Kidney (tissue), 14 donors: ENCODE results near the gene OR2S2. TPM values are rescaled to one million over a fixed set of nuclear protein-coding genes. Genes with fewer than 3 reads are reported as not detected.

Source experiments
- DNase-seq, 5 donors: peaks; one replicate each; pipeline ENCODE4 v3.0.0-alpha.2; 2013 to 2020
- FAIRE-seq: peaks from 2 replicates; lab custom pipeline; 2012; peaks lifted over from hg19 to GRCh38; lab: Jason Lieb, UNC
- H3K27ac ChIP-seq, 2 donors: one replicate each; pipeline ENCODE4 v1.7.0; 2013; ENCODE audit warnings: low read depth in 2 of 2, low read length in 2 of 2, inconsistent platforms in 1 of 2
- H3K27me3 ChIP-seq: one replicate; pipeline ENCODE4 v1.7.1; 2013; ENCODE audit warnings: low read length, inconsistent platforms; ENCODE audit not compliant: control insufficient read depth, insufficient read depth
- H3K36me3 ChIP-seq, 3 donors: one replicate each; pipeline versions ENCODE4 v1.7.0 to v1.7.1; 2013; ENCODE audit warnings: low read length in 3 of 3, control low read depth in 1 of 3, inconsistent platforms in 1 of 3; ENCODE audit not compliant: insufficient read depth in 3 of 3, control insufficient read depth in 2 of 3
- H3K4me1 ChIP-seq, 3 donors: one replicate each; pipeline versions ENCODE4 v1.7.0 to v1.7.1; 2013; ENCODE audit warnings: low read length in 3 of 3, inconsistent platforms in 1 of 3, low read depth in 1 of 3; ENCODE audit not compliant: control insufficient read depth in 2 of 3, insufficient read depth in 2 of 3
- H3K4me3 ChIP-seq, 3 donors: one replicate each; pipeline versions ENCODE4 v1.7.0 to v1.8.1; 2013; ENCODE audit warnings: low read length in 3 of 3, control low read depth in 1 of 3, inconsistent platforms in 1 of 3
- H3K9ac ChIP-seq, 3 donors: one replicate each; pipeline versions ENCODE4 v1.7.0 to v1.7.1; 2013; ENCODE audit warnings: low read length in 3 of 3, control low read depth in 1 of 3, inconsistent platforms in 1 of 3
- H3K9me3 ChIP-seq, 3 donors: one replicate each; pipeline versions ENCODE4 v1.7.0 to v1.7.1; 2013; ENCODE audit warnings: low read length in 3 of 3, control low read depth in 1 of 3, inconsistent platforms in 1 of 3; ENCODE audit not compliant: control insufficient read depth in 2 of 3, insufficient read depth in 1 of 3
- CTCF ChIP-seq: IDR thresholded peaks from 3 replicates; pipeline ENCODE4 v1.5.1; 2012; ENCODE audit warnings: mild to moderate bottlenecking, moderate library complexity, borderline replicate concordance; ENCODE audit not compliant: insufficient read depth; ENCODE audit errors: extremely low read depth
- intact Hi-C: fragments of 100-400 bp; cut with DNase I; formaldehyde crosslinking; loops from one replicate; pipeline ENCODE4 v1.11.1; 2022
- polyA plus RNA-seq: library from polyadenylated mRNA; stranded (reverse); fragments of 350-450 nt; fragmentation: Illumina TruSeq; extraction: RNeasy Lipid Tissue Mini Kit (QIAGEN cat#74804); gene quantifications from one replicate; pipeline ENCODE4 v1.2.3, GENCODE V29; 2014; ENCODE audit warnings: low read depth, low replicate concordance; ENCODE audit not compliant: insufficient read depth
- total RNA-seq: library from RNA; stranded (reverse); fragmentation: NEBNext Ultra II Directional; extraction: Animal tissue kit (Norgen Biotek cat#: 25700); gene quantifications from one replicate; pipeline ENCODE4 v1.2.1, GENCODE V29; 2021
- donor health status: control.
- donor health status: control.
- donor health status: control.
- donor health status: control.
- donor health status: control.
- donor health status: DM: yes; HTN: yes; CAD: no.
- donor health status: Normal renal cell carcinoma (clear cell type).

OR2S2 gene
- total and polyA plus RNA-seq, 2 donors from 2014 or later, result not detected

GRCh38 chr9:35940458-35941407, 17.2 kb downstream of the OR2S2 start:
- H3K4me1 ChIP-seq, result peaks cover 0 to 6% (median 0%) of the 10 kb centered on the region in 3 donors
- H3K27me3 ChIP-seq, result no peaks in the 10 kb centered on the region
- H3K27ac ChIP-seq, result no peak overlapping the region
- no peaks in the 10 kb centered on the region for H3K9me3 ChIP-seq
- no peak for FAIRE-seq
- no peak overlapping the region for H3K9ac ChIP-seq
- H3K4me3 ChIP-seq, result no peak overlapping the region
- H3K36me3 ChIP-seq, result no peaks in the 10 kb centered on the region
- intact Hi-C loops, result no loop called here
- TF ChIP-seq CTCF, result no peak
- no peak for DNase-seq

- Histone ChIP-seq H3K4me3 (no peak overlapping the region), H3K4me1 (peaks cover 0 to 3% (median 0%) of the 10 kb centered on the region in 3 donors), H3K36me3 (no peaks in the 10 kb centered on the region), H3K9me3 (no peaks in the 10 kb centered on the region), H3K27ac (no peak overlapping the region), H3K27me3 (no peaks in the 10 kb centered on the region), H3K9ac (no peak overlapping the region)
- FAIRE-seq (no peak), DNase-seq (no peak)
- TF ChIP-seq CTCF, result no peak
- intact Hi-C loops, result no loop called here
Observed at GRCh38 chr9:35939679-35940250, 18.2 kb downstream of the OR2S2 start.

GRCh38 chr9:35938474-35939356, 19.2 kb downstream of the OR2S2 start:
- no peaks in the 10 kb centered on the region for H3K27me3 ChIP-seq
- no peaks in the 10 kb centered on the region for H3K36me3 ChIP-seq
- no peak overlapping the region for H3K9ac ChIP-seq
- intact Hi-C loops, result no loop called here
- FAIRE-seq (no peak), DNase-seq (no peak)
- peaks cover 0 to 3% (median 0%) of the 10 kb centered on the region in 3 donors for H3K4me1 ChIP-seq
- H3K4me3 ChIP-seq, result no peak overlapping the region
- no peak overlapping the region for H3K27ac ChIP-seq
- no peak for TF ChIP-seq CTCF
- H3K9me3 ChIP-seq, result no peaks in the 10 kb centered on the region
